Measurements from ENCODE around the gene TSPAN11.

Gene TSPAN11

GRCh38 chr12:30880061-30880460 is 46.5 kb upstream of the TSPAN11 start:
- no peak overlapping the region for H3K27ac ChIP-seq (ENCODE audit: low read depth, low read length)
- H3K9me2 ChIP-seq (replicated peaks; ENCODE audit: insufficient read depth, low read length), result no peaks in the 10 kb centered on the region
- TF ChIP-seq EZH2phosphoT487 (conservative IDR thresholded peaks at IDR 0.05; ENCODE audit: low read length), result no peak
- no peak for TF ChIP-seq CTCF (IDR thresholded peaks at IDR 0.05; ENCODE audit: insufficient read depth, low read length, poor library complexity, severe bottlenecking)
- no peaks in the 10 kb centered on the region for H3K27me3 ChIP-seq (ENCODE audit: low read length)
- no peaks in the 10 kb centered on the region for H3K36me3 ChIP-seq (ENCODE audit: low read length)
- H3K4me3 ChIP-seq (ENCODE audit: insufficient read depth, low read length, poor library complexity, severe bottlenecking), result no peak overlapping the region
- no peak overlapping the region for H2AFZ ChIP-seq (ENCODE audit: low read depth, low read length, severe bottlenecking)
- H3K9ac ChIP-seq (ENCODE audit: low read length), result no peak overlapping the region
- H3K4me2 ChIP-seq (ENCODE audit: low read depth, low read length, poor library complexity, severe bottlenecking), result no peak overlapping the region
- no peaks in the 10 kb centered on the region for H3F3A ChIP-seq (ENCODE audit: insufficient read depth)
- H4K20me1 ChIP-seq (ENCODE audit: low read depth, low read length), result no peaks in the 10 kb centered on the region
- H3K79me2 ChIP-seq (ENCODE audit: insufficient read depth, low read length), result no peaks in the 10 kb centered on the region
- no peaks in the 10 kb centered on the region for H3K9me3 ChIP-seq (ENCODE audit: insufficient read depth, low read length)

DNA sequence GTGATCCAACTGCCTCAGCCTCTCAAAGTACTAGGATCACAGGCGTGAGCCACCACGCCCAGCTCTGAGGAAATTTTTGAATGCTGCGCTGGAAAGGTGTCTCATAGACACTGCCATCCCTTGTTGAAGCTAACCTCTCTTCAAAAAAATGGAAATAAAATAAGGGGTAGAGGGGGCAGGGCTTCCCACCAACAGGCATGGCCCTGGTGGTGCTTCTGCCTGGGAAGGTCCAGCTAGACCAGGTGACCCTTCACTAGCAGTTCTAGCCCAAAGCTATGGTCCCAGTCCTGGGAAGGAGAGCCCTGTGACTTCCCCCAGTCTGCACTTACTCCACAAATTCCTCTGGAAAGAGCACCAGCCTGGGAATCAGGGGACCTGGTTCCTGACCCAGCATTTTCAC is 45.7 kb upstream of the TSPAN11 start:
- Histone ChIP-seq H3K9ac (ENCODE audit: low read length) (no peak overlapping the region), H3F3A (ENCODE audit: insufficient read depth) (no peaks in the 10 kb centered on the region), H3K79me2 (ENCODE audit: insufficient read depth, low read length) (no peaks in the 10 kb centered on the region), H4K20me1 (ENCODE audit: low read depth, low read length) (no peaks in the 10 kb centered on the region), H3K4me3 (ENCODE audit: insufficient read depth, low read length, poor library complexity, severe bottlenecking) (no peak overlapping the region), H3K27me3 (ENCODE audit: low read length) (no peaks in the 10 kb centered on the region), H3K36me3 (ENCODE audit: low read length) (no peaks in the 10 kb centered on the region), H3K9me3 (ENCODE audit: insufficient read depth, low read length) (no peaks in the 10 kb centered on the region), H3K4me2 (ENCODE audit: low read depth, low read length, poor library complexity, severe bottlenecking) (no peak overlapping the region), H3K9me2 (replicated peaks; ENCODE audit: insufficient read depth, low read length) (no peaks in the 10 kb centered on the region), H3K27ac (ENCODE audit: low read depth, low read length) (no peak overlapping the region), H2AFZ (ENCODE audit: low read depth, low read length, severe bottlenecking) (no peak overlapping the region)
- TF ChIP-seq CTCF (IDR thresholded peaks at IDR 0.05; ENCODE audit: insufficient read depth, low read length, poor library complexity, severe bottlenecking) (no peak), EZH2phosphoT487 (conservative IDR thresholded peaks at IDR 0.05; ENCODE audit: low read length) (no peak)

DNA sequence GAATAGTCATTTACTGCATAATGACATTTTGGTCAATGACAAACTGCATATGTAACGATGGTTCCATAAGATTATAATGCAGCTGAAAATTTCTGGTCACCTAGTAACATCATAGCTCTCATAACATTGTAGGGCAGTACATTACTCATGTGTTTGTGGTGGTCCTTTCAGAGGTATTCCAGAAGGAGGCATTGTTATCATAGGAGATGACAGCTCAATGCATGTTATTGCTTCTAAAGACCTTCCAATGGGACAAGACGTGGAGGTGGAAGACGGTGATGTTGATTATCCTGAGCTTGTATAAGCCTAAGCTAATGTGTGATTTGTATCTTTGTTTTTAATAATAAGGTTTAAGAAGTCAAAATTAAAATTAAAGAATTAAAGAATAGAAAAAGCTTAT is 43.8 kb upstream of the TSPAN11 start:
- no peak overlapping the region for H2AFZ ChIP-seq (ENCODE audit: low read depth, low read length, severe bottlenecking)
- H3K36me3 ChIP-seq (ENCODE audit: low read length), result no peaks in the 10 kb centered on the region
- no peak overlapping the region for H3K4me2 ChIP-seq (ENCODE audit: low read depth, low read length, poor library complexity, severe bottlenecking)
- H3K9me2 ChIP-seq (replicated peaks; ENCODE audit: insufficient read depth, low read length), result no peaks in the 10 kb centered on the region
- no peaks in the 10 kb centered on the region for H4K20me1 ChIP-seq (ENCODE audit: low read depth, low read length)
- no peaks in the 10 kb centered on the region; the same call in 1 of the 2 replicates for H3K9me3 ChIP-seq (ENCODE audit: insufficient read depth, low read length)
- no peak overlapping the region for H3K27ac ChIP-seq (ENCODE audit: low read depth, low read length)
- H3K4me3 ChIP-seq (ENCODE audit: insufficient read depth, low read length, poor library complexity, severe bottlenecking), result no peak overlapping the region
- H3K9ac ChIP-seq (ENCODE audit: low read length), result no peak overlapping the region
- no peaks in the 10 kb centered on the region for H3F3A ChIP-seq (ENCODE audit: insufficient read depth)
- H3K79me2 ChIP-seq (ENCODE audit: insufficient read depth, low read length), result no peaks in the 10 kb centered on the region
- TF ChIP-seq CTCF (IDR thresholded peaks at IDR 0.05; ENCODE audit: insufficient read depth, low read length, poor library complexity, severe bottlenecking) (no peak), EZH2phosphoT487 (conservative IDR thresholded peaks at IDR 0.05; ENCODE audit: low read length) (no peak)
- no peaks in the 10 kb centered on the region for H3K27me3 ChIP-seq (ENCODE audit: low read length)

Data from SU-DHL-6 (cell line).